GM19193 (cell line): ENCODE results near the gene FCER1G.

Source experiments
- POLR2A ChIP-seq: IDR thresholded peaks from 4 replicates; pipeline ENCODE4 v1.6.1; 2011; ENCODE audit not compliant: insufficient read depth, insufficient read length; ENCODE audit errors: extremely low read depth

FCER1G gene

DNA sequence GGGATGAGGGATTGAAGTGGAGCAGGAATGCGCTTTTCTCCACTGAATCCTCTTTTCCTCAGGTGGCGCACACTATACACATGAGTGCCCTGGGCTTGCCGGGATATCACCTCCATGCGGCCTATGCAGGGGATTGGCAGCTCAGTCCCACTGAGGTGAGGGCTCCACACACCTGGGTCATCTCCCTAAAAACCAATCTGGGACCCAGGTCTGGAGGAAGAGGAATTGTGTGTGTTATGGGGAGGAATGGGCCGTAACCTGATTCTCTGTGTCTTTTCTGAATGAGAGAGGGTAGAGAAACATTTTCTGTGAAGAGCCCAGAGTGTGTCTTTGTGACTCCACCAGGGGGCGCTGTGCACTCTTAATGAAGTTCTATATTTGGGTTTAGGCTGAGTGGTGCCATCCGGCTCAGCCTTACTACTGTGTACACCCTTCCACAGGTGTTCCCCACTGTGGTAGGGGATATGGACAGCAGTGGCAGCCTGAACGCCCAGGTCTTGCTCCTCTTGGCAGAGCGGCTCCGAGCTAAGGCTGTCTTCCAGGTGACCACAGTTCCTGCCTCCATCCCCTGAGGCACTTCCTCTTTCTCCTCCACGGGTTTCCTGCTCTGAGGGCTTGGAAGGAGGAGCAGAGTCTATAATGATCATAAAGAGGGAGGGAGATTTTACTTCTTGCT, 12.2 kb downstream of the FCER1G start:
- no peak for TF ChIP-seq POLR2A

DNA sequence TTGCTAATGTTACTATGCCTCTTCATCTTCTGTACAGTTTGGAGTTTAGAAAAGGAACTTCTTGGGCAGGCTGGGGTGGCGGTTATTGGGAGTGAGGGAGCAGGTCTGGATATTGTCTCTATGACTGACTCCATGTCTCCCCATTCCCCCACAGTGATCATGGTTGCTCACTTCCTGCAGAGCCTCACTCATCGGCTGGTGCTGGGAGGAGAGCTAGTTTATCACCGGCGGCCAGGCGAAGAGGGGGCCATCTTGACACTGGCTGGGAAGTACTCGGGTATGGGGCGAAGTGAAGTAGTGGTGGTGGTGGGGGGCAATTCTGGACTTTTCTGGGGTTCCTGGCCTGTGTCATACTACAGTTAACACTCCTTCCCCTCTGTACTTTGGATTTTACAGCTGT, 12.9 kb downstream of the FCER1G start:
- no peak for TF ChIP-seq POLR2A

DNA sequence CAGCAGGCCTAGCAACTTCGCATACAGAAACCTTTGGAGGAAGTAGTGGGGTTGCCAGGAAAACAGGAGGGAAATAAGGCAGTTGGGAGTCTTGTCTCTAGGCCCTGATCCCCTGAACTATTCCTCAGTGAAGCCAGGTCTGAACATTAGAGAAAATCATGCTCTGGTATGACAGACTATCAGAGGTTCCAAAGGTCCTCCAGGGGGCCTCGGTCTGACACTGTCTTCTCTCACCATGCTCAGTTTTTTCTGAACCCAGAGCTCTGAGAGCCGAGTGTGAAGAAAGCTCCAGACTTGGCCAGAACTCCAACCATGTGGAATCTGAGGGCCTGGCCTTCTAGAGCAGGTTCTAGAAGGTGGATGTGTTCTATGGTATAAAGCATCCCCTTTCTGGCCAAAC, 14.8 kb downstream of the FCER1G start:
- no peak for TF ChIP-seq POLR2A

GRCh38 chr1:161230762-161231161, 15.7 kb downstream of the FCER1G start:
- TF ChIP-seq POLR2A = no peak

DNA sequence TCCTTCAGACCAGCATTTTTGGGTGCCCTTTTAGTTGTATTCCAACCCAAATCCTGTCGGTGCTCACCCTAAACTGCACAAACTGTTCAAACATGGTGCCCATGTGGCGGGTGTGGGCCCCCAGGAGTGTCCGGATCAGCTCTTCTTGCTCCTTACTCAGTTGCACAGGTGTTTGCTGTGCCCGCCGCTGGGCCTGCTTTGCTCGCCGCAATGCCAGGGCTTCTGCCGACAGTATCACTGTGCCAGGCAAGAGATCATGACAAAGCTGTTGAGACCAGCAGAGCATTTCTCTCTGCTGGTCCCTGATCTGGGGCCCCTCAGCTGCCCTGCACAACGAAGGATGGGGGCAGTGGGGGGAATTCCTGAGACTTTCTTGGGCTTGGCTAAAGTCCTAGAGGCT, 18.0 kb downstream of the FCER1G start:
- no peak for TF ChIP-seq POLR2A

DNA sequence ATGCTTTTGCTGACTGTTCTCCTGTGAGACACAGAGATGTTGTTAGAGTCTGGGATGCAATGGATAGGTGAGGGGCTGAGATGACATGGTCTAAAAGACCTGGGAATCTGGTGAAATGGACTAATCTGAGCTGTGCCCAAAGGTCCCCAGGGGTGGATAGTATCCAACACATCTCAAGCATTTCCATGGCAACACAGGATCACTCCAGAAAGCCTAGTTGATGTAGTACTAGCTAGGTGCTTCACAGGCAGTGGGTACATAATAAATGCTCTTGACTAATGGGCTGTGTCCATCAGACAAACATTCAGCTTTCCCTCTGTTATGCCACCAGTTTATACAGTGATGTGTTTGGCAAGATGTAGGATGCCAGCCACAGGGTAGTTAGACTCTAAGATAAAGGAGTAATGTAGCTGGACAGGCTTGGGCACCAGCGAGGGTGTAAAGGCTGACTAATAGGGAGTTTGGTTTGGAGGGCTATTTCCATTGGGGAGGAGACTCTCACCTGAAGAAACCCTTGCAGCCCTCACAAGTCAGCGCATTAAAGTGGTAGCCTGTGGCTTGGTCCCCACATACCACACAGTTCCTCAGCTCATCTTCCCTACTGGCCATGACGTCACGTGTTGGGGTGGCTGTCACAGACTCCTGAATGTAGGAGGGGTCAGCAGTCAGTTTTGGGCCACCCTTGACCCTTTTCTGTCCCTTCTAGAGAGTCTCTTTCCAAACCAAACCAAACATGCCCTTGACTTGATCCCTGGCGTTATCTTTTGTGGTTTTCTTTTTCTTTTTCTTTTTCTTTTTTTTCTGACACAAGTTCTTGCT, 21.1 kb downstream of the FCER1G start:
- TF ChIP-seq POLR2A = no peak

DNA sequence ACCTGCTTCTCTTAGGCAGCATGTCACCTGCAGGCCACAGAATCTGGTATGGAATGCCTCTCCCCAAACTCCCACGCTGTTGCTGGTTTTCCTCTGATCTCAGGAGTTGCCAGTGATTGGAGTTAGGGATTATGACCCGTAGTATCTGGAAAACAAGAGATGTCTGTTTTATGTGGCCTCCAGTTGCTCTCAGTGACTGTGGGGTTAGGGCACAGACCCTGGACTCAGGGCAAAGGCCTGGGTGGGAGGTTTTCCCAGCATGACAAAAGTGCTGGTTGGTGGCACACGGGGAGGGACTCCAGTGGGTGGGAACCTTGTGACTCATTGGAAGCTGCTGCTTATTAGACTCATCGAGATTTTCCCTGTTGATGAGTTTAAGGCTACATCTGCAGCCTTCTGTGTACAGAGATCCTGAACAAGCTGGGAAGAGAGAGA, 23.0 kb downstream of the FCER1G start, which contains the start of gene NR1I3:
Gene NR1I3 (minus strand): TSS at position 165 of the 435 bp plus-strand sequence. CDS start 1,638 bp downstream, outside the sequence.
- no peak for TF ChIP-seq POLR2A

GRCh38 chr1:161241682-161242081, 26.6 kb downstream of the FCER1G start:
- TF ChIP-seq POLR2A = no peak

GRCh38 chr1:161242313-161242712, 27.2 kb downstream of the FCER1G start:
- no peak for TF ChIP-seq POLR2A

GRCh38 chr1:161244888-161245287, 29.8 kb downstream of the FCER1G start:
- no peak for TF ChIP-seq POLR2A

- no peak for TF ChIP-seq POLR2A
Measured at GRCh38 chr1:161250829-161251228, 35.7 kb downstream of the FCER1G start.

DNA sequence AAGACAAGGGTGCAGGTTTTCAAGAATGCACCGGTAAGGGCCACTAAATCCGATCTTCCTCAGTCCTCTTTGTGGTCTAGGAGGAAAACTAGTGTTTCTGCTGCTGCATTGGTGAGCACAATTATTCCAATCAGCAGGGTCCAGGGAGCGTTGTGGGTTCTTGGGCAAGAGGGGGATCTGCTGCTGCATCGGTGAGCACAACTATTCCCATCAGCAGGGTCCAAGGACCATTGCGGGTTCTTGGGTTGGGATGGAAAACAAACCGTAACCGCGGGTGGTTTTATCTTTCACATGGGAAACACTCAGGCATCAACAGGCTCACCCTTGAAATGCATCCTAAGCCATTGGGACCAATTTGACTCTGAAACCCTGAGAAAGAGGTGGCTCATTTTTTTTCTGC, 36.5 kb downstream of the FCER1G start:
- TF ChIP-seq POLR2A = no peak

GRCh38 chr1:161258439-161259344, 43.6 kb downstream of the FCER1G start, which contains the start of gene PCP4L1:
TSS of gene PCP4L1 (plus strand) at chr1:161258745. CDS start at chr1:161258975, 230 bp downstream.
- TF ChIP-seq POLR2A = no peak

- TF ChIP-seq POLR2A = no peak
Measured at GRCh38 chr1:161259345-161259702, 44.2 kb downstream of the FCER1G start.

DNA sequence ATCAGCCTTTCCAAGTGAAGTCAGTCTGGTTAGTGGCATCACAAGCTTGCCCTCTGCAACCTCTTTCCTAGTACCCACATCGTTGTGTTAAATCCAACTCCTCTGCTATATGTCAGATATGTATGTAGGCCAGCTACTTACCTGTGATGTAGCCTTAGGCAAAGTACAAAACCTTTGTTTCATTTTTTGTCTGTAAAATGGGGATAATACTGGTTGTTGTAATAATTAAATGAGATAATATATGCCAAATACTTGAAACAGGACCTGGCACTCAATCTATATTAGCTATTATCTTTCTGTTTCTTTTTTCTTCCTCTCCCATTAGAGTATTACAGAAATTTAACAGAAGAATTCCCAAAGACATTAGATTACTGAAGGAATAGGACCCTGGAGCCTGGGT, 44.7 kb downstream of the FCER1G start:
- TF ChIP-seq POLR2A = no peak

DNA sequence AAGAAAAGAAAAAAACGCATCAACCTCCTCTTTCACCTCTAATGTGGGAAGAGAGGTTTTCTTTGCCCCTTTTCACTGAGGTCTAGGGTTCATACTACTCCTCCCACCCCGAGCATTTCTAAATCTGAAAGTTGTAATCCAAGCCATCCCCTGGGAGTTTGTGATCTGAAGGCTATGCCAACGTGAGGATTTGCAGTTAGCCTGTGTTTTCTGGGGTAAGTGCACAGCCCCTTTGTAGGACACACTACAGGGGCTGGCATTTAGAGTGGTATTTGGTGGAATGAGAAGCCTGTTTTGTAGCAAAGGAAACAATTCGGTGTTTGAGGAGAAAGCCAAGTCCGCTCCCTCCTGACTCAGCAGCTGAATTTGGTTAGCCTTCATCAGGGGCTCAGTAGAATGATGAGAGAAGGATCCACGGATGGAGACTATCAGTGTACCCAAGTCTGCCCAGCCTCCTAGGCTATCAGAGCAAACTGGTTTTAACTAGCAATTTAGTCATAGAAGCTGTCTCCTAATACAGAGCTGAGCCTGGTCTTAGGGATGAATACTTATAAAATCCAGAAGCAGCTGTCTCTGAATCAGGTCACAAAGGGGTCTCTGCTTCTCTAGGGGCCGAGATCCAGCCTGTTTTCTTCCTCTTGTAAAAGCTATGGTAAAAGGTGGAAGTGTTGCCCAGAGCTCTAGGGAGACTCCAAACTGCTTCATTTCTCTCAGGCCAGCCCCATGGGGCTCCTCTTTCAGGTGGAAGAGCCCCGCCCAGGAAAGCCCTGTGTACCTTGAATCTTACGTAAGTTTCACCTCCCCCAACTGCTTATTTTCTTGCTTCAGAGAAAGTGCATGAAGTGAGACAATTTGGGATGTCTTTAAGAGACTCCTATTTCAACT, 45.5 kb downstream of the FCER1G start:
- no peak for TF ChIP-seq POLR2A
